ENCODE results near the gene CDH4. TPM values are rescaled to one million over a fixed set of nuclear protein-coding genes. Genes with fewer than 3 reads are reported as not detected.
A peak's percentile ranks its signal among the peaks of the same experiment; 100 is the strongest.

CDH4 gene
- total RNA-seq, 2 donors from 2014 or later = 0.07 to 0.94 TPM

DNA sequence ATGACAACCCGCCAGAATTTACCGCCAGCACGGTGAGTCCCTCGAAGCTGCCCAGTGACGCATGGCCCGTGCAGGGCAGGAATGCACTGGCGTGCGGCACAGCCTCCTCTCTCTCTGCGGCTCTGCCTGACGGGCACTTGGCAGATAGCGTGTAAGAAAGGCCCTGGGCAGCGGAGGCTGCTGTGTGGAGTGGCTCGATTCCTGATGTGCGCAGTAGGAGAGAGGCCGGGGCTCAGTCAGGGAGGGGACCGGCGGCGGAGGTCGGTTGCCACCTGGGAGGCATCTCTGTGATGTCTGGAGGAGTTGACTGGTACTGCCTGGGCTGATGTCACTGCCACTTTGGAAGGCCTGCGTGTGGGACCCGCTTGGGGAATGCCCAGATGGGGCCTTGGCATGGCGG, 643.0 kb downstream of the CDH4 start:
- Histone ChIP-seq H3K4me3 (no peak overlapping the region), H3K27ac (no peak overlapping the region), H3K9me3 (no peaks in the 10 kb centered on the region), H3K36me3 (no peaks in the 10 kb centered on the region), H3K27me3 (no peaks in the 10 kb centered on the region), H3K4me1 (no peaks in the 10 kb centered on the region)
- TF ChIP-seq CTCF (IDR thresholded peaks at IDR 0.05) = no peak
- no peak for DNase-seq (ENCODE audit: low spot score)

DNA sequence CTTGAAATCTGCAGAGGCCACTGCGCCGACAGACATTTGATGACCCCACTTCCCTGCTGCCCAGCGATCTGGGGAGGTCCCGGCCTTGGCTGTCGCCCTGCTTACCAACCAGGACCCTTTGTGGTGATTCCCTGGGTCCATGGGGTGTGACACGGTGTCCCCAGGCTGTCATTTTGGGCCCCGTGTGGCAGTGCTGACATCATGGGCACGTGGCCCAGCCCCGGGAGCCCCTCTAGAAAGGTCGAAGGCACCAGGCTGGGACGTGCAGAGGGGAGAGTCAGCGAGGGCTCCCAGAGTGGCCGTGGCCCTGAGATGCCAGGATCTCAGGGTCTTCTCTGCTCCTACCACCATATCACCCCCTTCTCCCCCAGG, 643.6 kb downstream of the CDH4 start:
- Histone ChIP-seq H3K27ac (no peak overlapping the region), H3K36me3 (no peaks in the 10 kb centered on the region), H3K27me3 (no peaks in the 10 kb centered on the region), H3K4me1 (no peaks in the 10 kb centered on the region), H3K9me3 (no peaks in the 10 kb centered on the region), H3K4me3 (no peak overlapping the region)
- TF ChIP-seq CTCF (IDR thresholded peaks at IDR 0.05) = no peak
- no peak for DNase-seq (ENCODE audit: low spot score)

DNA sequence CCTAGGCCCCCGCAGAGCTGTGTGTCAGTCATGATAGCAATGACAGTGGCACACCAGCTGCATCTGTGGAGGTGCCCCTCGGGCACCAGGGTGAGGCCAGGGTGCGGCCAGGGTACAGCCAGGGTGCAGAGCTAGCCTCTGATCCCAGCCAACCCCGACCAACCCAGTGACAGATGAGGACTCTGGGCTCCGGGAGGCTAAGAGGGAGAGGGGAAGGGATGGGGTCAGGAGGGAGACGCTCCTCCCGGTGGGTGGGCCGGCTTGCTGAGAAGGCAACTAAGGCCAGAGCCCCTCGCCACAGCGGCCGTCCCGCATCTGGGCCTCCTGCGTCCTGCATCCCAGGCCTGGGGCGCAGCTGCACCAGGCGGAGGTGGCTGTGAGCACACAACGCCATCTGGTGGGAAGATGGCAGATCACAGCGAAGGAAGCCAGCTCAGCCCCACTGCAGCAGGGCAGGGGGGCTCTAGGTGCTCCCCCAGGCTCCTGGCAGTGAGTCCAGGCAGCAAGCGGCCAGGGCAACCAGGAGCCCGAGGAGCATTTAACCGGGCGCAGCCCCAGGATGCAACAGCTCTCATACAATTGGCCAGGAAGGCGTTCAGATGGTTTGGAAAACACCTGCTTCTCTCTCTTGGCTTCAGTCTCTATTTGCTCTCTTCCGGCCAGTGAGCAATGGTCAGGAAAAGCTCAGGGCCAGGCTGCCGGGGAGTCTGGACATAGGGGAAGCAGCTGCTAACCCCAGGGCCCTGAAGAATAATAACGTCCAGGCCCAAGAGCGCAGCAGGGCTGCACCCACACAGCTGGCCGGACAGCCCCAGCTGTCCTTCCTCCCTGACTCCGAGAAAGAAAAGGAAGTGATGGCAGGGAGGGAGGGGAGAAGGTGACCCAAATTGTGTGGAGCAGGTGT, 644.2 kb downstream of the CDH4 start:
- H3K27ac ChIP-seq = no peak overlapping the region
- H3K27me3 ChIP-seq = no peaks in the 10 kb centered on the region

DNA sequence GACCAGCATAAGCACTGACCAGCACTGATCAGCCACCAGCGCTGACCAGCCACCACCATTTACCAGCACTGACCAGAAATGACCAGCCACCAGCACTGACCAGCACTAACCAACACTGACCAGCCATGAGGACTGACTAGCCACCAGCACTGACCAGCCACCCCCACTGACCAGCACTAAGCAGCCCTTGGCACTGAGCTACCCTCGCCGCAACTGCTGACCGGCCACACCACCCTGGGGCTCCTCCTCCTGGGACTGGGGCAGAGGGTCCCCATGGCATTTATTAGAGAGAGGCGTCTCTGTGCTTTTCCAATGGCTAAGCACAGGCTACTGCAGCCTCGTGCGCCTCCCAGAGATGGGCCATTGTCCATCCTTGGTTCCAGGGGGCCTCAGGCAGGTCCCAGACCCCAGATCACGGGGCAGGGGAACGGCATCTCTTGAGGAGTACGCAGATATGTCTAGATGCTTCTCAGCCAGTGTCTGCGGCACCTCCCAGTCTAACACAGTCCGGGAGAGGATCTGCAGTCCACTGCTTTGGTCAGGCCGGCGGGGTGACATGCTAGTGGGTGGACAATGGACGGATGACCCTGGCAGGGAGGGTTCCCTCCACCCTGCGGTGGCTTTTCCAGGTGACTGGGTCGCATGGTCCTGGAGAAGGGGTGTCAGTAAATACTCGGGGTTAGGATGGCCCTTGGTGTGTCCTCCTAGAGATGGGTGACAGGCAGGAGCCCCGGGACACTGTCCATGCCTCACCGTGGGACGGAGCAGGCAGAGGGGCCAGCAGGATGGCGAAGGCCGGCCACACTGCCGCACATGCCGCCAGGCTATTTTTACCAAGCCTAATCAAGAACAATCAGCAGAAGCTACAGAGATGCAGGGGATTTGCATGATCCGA, 645.6 kb downstream of the CDH4 start:
- TF ChIP-seq CTCF (IDR thresholded peaks at IDR 0.05) = no peak
- Histone ChIP-seq H3K9me3 (no peaks in the 10 kb centered on the region), H3K27me3 (no peaks in the 10 kb centered on the region), H3K36me3 (no peaks in the 10 kb centered on the region), H3K27ac (no peak overlapping the region), H3K4me3 (no peak overlapping the region), H3K4me1 (no peaks in the 10 kb centered on the region)
- DNase-seq (ENCODE audit: low spot score) = no peak

More for the DNA sequence above, 644.2 kb downstream of the CDH4 start:
- H3K36me3 ChIP-seq = no peaks in the 10 kb centered on the region
- peak; percentile 51 to 78 for TF ChIP-seq CTCF (IDR thresholded peaks at IDR 0.05)
- no peak overlapping the region for H3K4me3 ChIP-seq
- no peaks in the 10 kb centered on the region for H3K4me1 ChIP-seq
- DNase-seq (ENCODE audit: low spot score) = no peak
- no peaks in the 10 kb centered on the region for H3K9me3 ChIP-seq

GRCh38 chr20:61898405-61898804, 646.3 kb downstream of the CDH4 start:
- no peaks in the 10 kb centered on the region for H3K4me1 ChIP-seq
- no peaks in the 10 kb centered on the region for H3K36me3 ChIP-seq
- no peaks in the 10 kb centered on the region for H3K9me3 ChIP-seq
- H3K27me3 ChIP-seq = no peaks in the 10 kb centered on the region
- no peak overlapping the region for H3K4me3 ChIP-seq
- no peak overlapping the region for H3K27ac ChIP-seq
- no peak for TF ChIP-seq CTCF (IDR thresholded peaks at IDR 0.05)
- DNase-seq (ENCODE audit: low spot score) = no peak
